ENCODE measurements around the gene DCXR. TPM values are rescaled to one million over a fixed set of nuclear protein-coding genes. Genes with fewer than 3 reads are reported as not detected.
A peak's percentile ranks its signal among the peaks of the same experiment; 100 is the strongest.

DCXR gene
- total and polyA plus RNA-seq, 2 of the 13 experiments (the other 11 are each of a cell fraction or from before 2014, with no cell fraction given), result 287 to 311 TPM

DNA sequence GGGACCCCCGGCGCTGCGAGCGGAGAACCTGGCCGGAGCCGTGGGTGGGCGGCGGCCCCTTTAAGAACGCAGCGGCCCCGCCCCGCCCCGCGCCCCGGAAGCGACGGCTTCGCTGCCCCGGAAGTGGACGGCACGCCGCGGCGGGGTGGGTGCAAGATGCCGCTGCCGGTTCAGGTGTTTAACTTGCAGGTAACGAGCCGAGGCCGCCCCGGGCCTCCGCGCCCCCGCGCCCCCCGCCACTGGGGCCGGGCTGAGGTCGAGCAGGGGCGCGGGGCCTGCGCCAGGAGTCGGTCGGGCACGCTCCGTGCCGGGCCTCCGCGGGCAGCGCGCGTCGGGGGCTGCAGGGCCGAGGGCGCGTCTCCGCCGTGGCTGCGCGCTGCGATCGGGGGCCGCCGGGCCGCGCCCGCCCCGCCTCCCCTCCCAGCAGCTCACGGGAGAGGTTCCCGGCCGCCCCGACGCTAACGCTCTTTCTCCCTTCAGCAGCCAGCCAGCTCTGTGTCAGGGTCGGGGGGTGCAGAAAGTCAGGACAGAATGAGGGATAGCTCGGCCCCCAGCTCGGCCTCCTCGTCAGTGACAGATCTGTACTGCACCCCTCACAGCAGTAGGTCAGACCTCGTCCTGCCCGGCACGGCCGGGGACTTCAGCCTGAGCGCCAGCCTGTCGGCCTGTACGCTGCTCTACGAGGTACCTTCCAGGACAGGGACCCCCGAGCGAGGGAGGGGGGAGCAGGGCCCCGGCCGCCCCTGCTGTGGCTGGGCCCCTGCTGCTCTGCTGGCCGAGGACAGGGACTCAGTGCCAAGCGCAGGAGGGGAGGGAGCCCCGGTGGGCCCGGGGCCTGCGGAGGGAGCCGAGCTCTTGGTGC is 14.5 kb upstream of the DCXR start, which contains the start of the genes GPS1 and RFNG (continued):
- no peak for TF ChIP-seq CTCF (CRISPR knock-in tag; IDR thresholded peaks at IDR 0.05)
- TF ChIP-seq, protein P1, sequence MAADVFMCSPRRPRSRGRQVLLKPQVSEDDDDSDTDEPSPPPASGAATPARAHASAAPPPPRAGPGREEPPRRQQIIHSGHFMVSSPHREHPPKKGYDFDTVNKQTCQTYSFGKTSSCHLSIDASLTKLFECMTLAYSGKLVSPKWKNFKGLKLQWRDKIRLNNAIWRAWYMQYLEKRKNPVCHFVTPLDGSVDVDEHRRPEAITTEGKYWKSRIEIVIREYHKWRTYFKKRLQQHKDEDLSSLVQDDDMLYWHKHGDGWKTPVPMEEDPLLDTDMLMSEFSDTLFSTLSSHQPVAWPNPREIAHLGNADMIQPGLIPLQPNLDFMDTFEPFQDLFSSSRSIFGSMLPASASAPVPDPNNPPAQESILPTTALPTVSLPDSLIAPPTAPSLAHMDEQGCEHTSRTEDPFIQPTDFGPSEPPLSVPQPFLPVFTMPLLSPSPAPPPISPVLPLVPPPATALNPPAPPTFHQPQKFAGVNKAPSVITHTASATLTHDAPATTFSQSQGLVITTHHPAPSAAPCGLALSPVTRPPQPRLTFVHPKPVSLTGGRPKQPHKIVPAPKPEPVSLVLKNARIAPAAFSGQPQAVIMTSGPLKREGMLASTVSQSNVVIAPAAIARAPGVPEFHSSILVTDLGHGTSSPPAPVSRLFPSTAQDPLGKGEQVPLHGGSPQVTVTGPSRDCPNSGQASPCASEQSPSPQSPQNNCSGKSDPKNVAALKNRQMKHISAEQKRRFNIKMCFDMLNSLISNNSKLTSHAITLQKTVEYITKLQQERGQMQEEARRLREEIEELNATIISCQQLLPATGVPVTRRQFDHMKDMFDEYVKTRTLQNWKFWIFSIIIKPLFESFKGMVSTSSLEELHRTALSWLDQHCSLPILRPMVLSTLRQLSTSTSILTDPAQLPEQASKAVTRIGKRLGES (CRISPR knock-in tag; IDR thresholded peaks at IDR 0.05; ENCODE audit: borderline replicate concordance), result no peak
- TF ChIP-seq, protein P2, sequence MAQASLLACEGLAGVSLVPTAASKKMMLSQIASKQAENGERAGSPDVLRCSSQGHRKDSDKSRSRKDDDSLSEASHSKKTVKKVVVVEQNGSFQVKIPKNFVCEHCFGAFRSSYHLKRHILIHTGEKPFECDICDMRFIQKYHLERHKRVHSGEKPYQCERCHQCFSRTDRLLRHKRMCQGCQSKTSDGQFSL (CRISPR knock-in tag; IDR thresholded peaks at IDR 0.05), result no peak
- TF ChIP-seq, protein P3, sequence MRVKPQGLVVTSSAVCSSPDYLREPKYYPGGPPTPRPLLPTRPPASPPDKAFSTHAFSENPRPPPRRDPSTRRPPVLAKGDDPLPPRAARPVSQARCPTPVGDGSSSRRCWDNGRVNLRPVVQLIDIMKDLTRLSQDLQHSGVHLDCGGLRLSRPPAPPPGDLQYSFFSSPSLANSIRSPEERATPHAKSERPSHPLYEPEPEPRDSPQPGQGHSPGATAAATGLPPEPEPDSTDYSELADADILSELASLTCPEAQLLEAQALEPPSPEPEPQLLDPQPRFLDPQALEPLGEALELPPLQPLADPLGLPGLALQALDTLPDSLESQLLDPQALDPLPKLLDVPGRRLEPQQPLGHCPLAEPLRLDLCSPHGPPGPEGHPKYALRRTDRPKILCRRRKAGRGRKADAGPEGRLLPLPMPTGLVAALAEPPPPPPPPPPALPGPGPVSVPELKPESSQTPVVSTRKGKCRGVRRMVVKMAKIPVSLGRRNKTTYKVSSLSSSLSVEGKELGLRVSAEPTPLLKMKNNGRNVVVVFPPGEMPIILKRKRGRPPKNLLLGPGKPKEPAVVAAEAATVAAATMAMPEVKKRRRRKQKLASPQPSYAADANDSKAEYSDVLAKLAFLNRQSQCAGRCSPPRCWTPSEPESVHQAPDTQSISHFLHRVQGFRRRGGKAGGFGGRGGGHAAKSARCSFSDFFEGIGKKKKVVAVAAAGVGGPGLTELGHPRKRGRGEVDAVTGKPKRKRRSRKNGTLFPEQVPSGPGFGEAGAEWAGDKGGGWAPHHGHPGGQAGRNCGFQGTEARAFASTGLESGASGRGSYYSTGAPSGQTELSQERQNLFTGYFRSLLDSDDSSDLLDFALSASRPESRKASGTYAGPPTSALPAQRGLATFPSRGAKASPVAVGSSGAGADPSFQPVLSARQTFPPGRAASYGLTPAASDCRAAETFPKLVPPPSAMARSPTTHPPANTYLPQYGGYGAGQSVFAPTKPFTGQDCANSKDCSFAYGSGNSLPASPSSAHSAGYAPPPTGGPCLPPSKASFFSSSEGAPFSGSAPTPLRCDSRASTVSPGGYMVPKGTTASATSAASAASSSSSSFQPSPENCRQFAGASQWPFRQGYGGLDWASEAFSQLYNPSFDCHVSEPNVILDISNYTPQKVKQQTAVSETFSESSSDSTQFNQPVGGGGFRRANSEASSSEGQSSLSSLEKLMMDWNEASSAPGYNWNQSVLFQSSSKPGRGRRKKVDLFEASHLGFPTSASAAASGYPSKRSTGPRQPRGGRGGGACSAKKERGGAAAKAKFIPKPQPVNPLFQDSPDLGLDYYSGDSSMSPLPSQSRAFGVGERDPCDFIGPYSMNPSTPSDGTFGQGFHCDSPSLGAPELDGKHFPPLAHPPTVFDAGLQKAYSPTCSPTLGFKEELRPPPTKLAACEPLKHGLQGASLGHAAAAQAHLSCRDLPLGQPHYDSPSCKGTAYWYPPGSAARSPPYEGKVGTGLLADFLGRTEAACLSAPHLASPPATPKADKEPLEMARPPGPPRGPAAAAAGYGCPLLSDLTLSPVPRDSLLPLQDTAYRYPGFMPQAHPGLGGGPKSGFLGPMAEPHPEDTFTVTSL (CRISPR knock-in tag; IDR thresholded peaks at IDR 0.05; ENCODE audit: borderline replicate concordance), result no peak
- TF ChIP-seq, protein P4, sequence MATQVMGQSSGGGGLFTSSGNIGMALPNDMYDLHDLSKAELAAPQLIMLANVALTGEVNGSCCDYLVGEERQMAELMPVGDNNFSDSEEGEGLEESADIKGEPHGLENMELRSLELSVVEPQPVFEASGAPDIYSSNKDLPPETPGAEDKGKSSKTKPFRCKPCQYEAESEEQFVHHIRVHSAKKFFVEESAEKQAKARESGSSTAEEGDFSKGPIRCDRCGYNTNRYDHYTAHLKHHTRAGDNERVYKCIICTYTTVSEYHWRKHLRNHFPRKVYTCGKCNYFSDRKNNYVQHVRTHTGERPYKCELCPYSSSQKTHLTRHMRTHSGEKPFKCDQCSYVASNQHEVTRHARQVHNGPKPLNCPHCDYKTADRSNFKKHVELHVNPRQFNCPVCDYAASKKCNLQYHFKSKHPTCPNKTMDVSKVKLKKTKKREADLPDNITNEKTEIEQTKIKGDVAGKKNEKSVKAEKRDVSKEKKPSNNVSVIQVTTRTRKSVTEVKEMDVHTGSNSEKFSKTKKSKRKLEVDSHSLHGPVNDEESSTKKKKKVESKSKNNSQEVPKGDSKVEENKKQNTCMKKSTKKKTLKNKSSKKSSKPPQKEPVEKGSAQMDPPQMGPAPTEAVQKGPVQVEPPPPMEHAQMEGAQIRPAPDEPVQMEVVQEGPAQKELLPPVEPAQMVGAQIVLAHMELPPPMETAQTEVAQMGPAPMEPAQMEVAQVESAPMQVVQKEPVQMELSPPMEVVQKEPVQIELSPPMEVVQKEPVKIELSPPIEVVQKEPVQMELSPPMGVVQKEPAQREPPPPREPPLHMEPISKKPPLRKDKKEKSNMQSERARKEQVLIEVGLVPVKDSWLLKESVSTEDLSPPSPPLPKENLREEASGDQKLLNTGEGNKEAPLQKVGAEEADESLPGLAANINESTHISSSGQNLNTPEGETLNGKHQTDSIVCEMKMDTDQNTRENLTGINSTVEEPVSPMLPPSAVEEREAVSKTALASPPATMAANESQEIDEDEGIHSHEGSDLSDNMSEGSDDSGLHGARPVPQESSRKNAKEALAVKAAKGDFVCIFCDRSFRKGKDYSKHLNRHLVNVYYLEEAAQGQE (IDR thresholded peaks at IDR 0.05; ENCODE audit: borderline replicate concordance in 1 of 2, low read depth in 1 of 2, low read length in 2 of 2), result no peak
- no peak for TF ChIP-seq ZKSCAN1 (IDR thresholded peaks at IDR 0.05; ENCODE audit: low read length)
- no peak for TF ChIP-seq ONECUT2 (CRISPR knock-in tag; IDR thresholded peaks at IDR 0.05)
- TF ChIP-seq ZNF605 (CRISPR knock-in tag; IDR thresholded peaks at IDR 0.05), result no peak
- peak; percentile 93 for TF ChIP-seq GABPB1 (CRISPR knock-in tag; IDR thresholded peaks at IDR 0.05)
- no peak for TF ChIP-seq ELF1 (CRISPR knock-in tag; IDR thresholded peaks at IDR 0.05)
